ENCODE results near the gene AUNIP.

DNA sequence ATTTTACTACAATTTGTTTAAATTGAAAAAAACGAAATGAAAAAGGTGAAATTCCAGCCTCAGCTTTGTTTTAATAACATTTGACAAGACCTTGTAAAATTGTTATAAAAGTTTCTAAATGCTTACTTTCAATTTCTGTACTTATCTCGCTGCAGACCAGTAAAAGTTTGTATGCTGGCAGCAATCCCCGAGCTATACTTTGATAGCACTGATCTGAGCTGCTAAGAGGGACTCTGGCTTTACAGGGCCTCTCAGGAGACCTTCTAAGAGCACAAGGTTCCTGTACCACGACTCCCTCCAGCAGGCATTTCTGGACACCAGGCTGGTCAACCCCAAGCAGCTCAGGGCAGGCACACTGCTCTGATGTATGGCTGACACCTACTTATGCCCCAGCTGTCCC lies 33.9 kb upstream of the AUNIP start:
- TF ChIP-seq, protein P1, sequence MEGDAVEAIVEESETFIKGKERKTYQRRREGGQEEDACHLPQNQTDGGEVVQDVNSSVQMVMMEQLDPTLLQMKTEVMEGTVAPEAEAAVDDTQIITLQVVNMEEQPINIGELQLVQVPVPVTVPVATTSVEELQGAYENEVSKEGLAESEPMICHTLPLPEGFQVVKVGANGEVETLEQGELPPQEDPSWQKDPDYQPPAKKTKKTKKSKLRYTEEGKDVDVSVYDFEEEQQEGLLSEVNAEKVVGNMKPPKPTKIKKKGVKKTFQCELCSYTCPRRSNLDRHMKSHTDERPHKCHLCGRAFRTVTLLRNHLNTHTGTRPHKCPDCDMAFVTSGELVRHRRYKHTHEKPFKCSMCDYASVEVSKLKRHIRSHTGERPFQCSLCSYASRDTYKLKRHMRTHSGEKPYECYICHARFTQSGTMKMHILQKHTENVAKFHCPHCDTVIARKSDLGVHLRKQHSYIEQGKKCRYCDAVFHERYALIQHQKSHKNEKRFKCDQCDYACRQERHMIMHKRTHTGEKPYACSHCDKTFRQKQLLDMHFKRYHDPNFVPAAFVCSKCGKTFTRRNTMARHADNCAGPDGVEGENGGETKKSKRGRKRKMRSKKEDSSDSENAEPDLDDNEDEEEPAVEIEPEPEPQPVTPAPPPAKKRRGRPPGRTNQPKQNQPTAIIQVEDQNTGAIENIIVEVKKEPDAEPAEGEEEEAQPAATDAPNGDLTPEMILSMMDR (IDR thresholded peaks at IDR 0.05), result no peak
- no peak for TF ChIP-seq ZFX (IDR thresholded peaks at IDR 0.05; ENCODE audit: borderline replicate concordance)
